IMR-90 (cell line): Measurements from ENCODE around the gene PARD3.

Experiments used
- CHD1 ChIP-seq: IDR thresholded peaks from 2 replicates; pipeline ENCODE4 v1.6.1; 2012; ENCODE audit warnings: low read depth, low read length, improper control_type of control experiment
- MAZ ChIP-seq: IDR thresholded peaks from 2 replicates; pipeline ENCODE4 v1.6.1; 2012; ENCODE audit warnings: low read depth, mild to moderate bottlenecking, low read length, improper control_type of control experiment, moderate library complexity, borderline replicate concordance
- TF ChIP-seq, protein P1 (sequence below): conservative IDR thresholded peaks from 2 replicates; pipeline ENCODE4 v1.5.1; 2012; ENCODE audit warnings: mild to moderate bottlenecking, low read depth, low read length, improper control_type of control experiment

DNA sequence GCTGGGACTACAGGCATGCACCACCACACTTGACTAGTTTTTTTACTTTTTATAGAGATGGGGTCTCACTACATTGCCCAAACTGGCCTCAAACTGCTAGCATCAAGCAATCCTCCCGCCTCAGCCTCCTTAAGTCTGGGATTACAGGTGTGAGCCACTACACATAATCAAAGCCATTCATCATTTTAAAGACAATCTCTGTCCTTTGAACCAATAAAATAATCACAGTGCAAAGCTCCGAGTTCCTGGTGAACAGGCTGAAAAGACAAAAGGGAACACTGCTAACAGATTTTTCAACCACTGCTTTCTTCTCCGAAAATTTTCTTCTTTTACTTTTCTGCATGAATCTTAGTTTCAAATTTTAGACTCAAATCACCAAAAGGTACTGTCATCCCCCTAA, 58.5 kb downstream of the PARD3 start:
- no peak for TF ChIP-seq MAZ
- TF ChIP-seq, protein P1, sequence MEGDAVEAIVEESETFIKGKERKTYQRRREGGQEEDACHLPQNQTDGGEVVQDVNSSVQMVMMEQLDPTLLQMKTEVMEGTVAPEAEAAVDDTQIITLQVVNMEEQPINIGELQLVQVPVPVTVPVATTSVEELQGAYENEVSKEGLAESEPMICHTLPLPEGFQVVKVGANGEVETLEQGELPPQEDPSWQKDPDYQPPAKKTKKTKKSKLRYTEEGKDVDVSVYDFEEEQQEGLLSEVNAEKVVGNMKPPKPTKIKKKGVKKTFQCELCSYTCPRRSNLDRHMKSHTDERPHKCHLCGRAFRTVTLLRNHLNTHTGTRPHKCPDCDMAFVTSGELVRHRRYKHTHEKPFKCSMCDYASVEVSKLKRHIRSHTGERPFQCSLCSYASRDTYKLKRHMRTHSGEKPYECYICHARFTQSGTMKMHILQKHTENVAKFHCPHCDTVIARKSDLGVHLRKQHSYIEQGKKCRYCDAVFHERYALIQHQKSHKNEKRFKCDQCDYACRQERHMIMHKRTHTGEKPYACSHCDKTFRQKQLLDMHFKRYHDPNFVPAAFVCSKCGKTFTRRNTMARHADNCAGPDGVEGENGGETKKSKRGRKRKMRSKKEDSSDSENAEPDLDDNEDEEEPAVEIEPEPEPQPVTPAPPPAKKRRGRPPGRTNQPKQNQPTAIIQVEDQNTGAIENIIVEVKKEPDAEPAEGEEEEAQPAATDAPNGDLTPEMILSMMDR, result no peak
- TF ChIP-seq CHD1, result no peak
